ENCODE data around the gene CCDC97. TPM values are rescaled to one million over a fixed set of nuclear protein-coding genes. Genes with fewer than 3 reads are reported as not detected.
A peak's percentile ranks its signal among the peaks of the same experiment; 100 is the strongest.

Gene CCDC97
- total RNA-seq, 4 donors from 2014 or later = 11.6 to 21.2 (median 14.8) TPM

GRCh38 chr19:41264581-41265394, 45.2 kb upstream of the CCDC97 start:
- Histone ChIP-seq H3K27ac (replicated peaks in 1 of 4) (peak overlapping the region; percentile 99 to 100 (median 99)), H3K9me3 (no peaks in the 10 kb centered on the region), H3K36me3 (peaks cover 21 to 32% (median 23%) of the 10 kb centered on the region in 4 donors), H3K4me1 (peaks cover 34 to 44% (median 40%) of the 10 kb centered on the region in 4 donors), H3K4me3 (peak overlapping the region; percentile 86 to 100 (median 92)), H3K27me3 (no peaks in the 10 kb centered on the region)
- TF ChIP-seq CTCF (IDR thresholded peaks at IDR 0.05) = peak in 1 of 3 experiments; percentile 8
- TF ChIP-seq POLR2A (IDR thresholded peaks at IDR 0.05; ENCODE audit: low read depth) = no peak
- under 1% methylated on average over 35 of the region's 75 CpGs for WGBS
- no peak for DNase-seq (ENCODE audit: extremely low spot score)
- intact Hi-C loops (cut with DNase I) = loop anchor here (2.0 kb wide), 1 partner anchor 44 kb away; no protein-coding TSS in a partner anchor

GRCh38 chr19:41265395-41266153, 44.4 kb upstream of the CCDC97 start:
- WGBS = 13% methylated on average over 17 of the region's 17 CpGs
- H3K4me3 ChIP-seq = peak overlapping the region; percentile 86 to 100 (median 92)
- H3K27me3 ChIP-seq = no peaks in the 10 kb centered on the region
- intact Hi-C loops (cut with DNase I) = loop anchor here (2.0 kb wide), 1 partner anchor 43 kb away; no protein-coding TSS in a partner anchor
- TF ChIP-seq POLR2A (IDR thresholded peaks at IDR 0.05; ENCODE audit: low read depth) = no peak
- no peak for TF ChIP-seq EP300 (IDR thresholded peaks at IDR 0.05)
- TF ChIP-seq POLR2AphosphoS5 (IDR thresholded peaks at IDR 0.05) = no peak
- no peak for TF ChIP-seq CTCF (IDR thresholded peaks at IDR 0.05)
- no peak for DNase-seq (ENCODE audit: extremely low spot score)
- H3K27ac ChIP-seq (replicated peaks in 1 of 4) = peak overlapping the region; percentile 99 to 100 (median 99)
- no peaks in the 10 kb centered on the region for H3K9me3 ChIP-seq
- H3K4me1 ChIP-seq = peaks cover 34 to 44% (median 40%) of the 10 kb centered on the region in 4 donors
- H3K36me3 ChIP-seq = peaks cover 28 to 33% (median 29%) of the 10 kb centered on the region in 4 donors

GRCh38 chr19:41269055-41269454, 40.9 kb upstream of the CCDC97 start:
- WGBS = 91% methylated on average over 2 of the region's 2 CpGs
- Histone ChIP-seq H3K36me3 (peaks cover 63 to 67% (median 64%) of the 10 kb centered on the region in 4 donors), H3K27me3 (no peaks in the 10 kb centered on the region)

GRCh38 chr19:41269571-41269970, 40.4 kb upstream of the CCDC97 start:
- WGBS = 92% methylated on average over 5 of the region's 5 CpGs
- H3K36me3 ChIP-seq = peaks cover 68 to 73% (median 69%) of the 10 kb centered on the region in 4 donors

More at GRCh38 chr19:41269055-41269454, 40.9 kb upstream of the CCDC97 start:
- H3K4me1 ChIP-seq = peaks cover 27 to 33% (median 30%) of the 10 kb centered on the region in 4 donors
- no peak overlapping the region for H3K4me3 ChIP-seq
- H3K27ac ChIP-seq (replicated peaks in 1 of 4) = no peak overlapping the region
- no peak for DNase-seq (ENCODE audit: extremely low spot score)
- intact Hi-C loops (cut with DNase I) = no loop called here
- H3K9me3 ChIP-seq = no peaks in the 10 kb centered on the region
- no peak for TF ChIP-seq EP300 (IDR thresholded peaks at IDR 0.05)
- TF ChIP-seq CTCF (IDR thresholded peaks at IDR 0.05) = no peak
- TF ChIP-seq POLR2A (IDR thresholded peaks at IDR 0.05; ENCODE audit: low read depth) = no peak
- TF ChIP-seq POLR2AphosphoS5 (IDR thresholded peaks at IDR 0.05) = no peak

More at GRCh38 chr19:41269571-41269970, 40.4 kb upstream of the CCDC97 start:
- intact Hi-C loops (cut with DNase I) = no loop called here
- Histone ChIP-seq H3K4me3 (no peak overlapping the region), H3K4me1 (peaks cover 27 to 33% (median 30%) of the 10 kb centered on the region in 4 donors), H3K27me3 (no peaks in the 10 kb centered on the region), H3K27ac (replicated peaks in 1 of 4) (no peak overlapping the region), H3K9me3 (no peaks in the 10 kb centered on the region)
- no peak for TF ChIP-seq EP300 (IDR thresholded peaks at IDR 0.05)
- TF ChIP-seq POLR2A (IDR thresholded peaks at IDR 0.05; ENCODE audit: low read depth) = no peak
- TF ChIP-seq POLR2AphosphoS5 (IDR thresholded peaks at IDR 0.05) = no peak
- TF ChIP-seq CTCF (IDR thresholded peaks at IDR 0.05) = no peak
- DNase-seq (ENCODE audit: extremely low spot score) = no peak

Measured in esophagus muscularis mucosa (tissue), 4 donors.